LNCaP clone FGC (cell line): ENCODE data around the gene SLC6A18.

Experiments
- DNase-seq: peaks from one replicate; pipeline ENCODE4 v3.0.0-alpha.2; 2011; ENCODE audit warnings: low read depth
- H3K4me3 ChIP-seq: 2 replicates; pipeline ENCODE4 v1.5.1; 2011; ENCODE audit warnings: mild to moderate bottlenecking, low read depth, low read length, control low read depth
- TF ChIP-seq, protein P1 (sequence below): IDR thresholded peaks from 2 replicates; pipeline ENCODE4 v1.5.1; 2012; ENCODE audit warnings: mild to moderate bottlenecking; ENCODE audit not compliant: control insufficient read depth, insufficient read depth; ENCODE audit errors: extremely low read depth

SLC6A18 gene

DNA sequence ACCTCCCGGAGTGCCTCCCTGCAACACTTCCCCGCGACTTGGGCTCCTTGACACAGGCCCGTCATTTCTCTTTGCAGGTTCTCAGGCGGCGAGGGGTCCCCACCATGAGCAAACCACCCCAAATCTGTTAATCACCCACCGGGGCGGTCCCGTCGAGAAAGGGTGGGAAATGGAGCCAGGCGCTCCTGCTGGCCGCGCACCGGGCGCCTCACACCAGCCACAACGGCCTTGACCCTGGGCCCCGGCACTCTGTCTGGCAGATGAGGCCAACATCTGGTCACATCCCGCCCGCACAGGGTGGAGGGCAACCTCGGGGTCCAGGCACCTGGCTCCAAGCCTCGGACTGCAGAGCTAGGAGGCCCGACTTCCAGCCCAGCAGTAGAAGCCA lies 70.5 kb downstream of the SLC6A18 start:
- TF ChIP-seq, protein P1, sequence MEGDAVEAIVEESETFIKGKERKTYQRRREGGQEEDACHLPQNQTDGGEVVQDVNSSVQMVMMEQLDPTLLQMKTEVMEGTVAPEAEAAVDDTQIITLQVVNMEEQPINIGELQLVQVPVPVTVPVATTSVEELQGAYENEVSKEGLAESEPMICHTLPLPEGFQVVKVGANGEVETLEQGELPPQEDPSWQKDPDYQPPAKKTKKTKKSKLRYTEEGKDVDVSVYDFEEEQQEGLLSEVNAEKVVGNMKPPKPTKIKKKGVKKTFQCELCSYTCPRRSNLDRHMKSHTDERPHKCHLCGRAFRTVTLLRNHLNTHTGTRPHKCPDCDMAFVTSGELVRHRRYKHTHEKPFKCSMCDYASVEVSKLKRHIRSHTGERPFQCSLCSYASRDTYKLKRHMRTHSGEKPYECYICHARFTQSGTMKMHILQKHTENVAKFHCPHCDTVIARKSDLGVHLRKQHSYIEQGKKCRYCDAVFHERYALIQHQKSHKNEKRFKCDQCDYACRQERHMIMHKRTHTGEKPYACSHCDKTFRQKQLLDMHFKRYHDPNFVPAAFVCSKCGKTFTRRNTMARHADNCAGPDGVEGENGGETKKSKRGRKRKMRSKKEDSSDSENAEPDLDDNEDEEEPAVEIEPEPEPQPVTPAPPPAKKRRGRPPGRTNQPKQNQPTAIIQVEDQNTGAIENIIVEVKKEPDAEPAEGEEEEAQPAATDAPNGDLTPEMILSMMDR: no peak
- no peak overlapping the region for H3K4me3 ChIP-seq
- DNase-seq: no peak
